ENCODE data around the gene C13orf46. TPM values are rescaled to one million over a fixed set of nuclear protein-coding genes. Genes with fewer than 3 reads are reported as not detected.

C13orf46 gene
- total RNA-seq, 1 donor from 2014 or later = 4.8 TPM

DNA sequence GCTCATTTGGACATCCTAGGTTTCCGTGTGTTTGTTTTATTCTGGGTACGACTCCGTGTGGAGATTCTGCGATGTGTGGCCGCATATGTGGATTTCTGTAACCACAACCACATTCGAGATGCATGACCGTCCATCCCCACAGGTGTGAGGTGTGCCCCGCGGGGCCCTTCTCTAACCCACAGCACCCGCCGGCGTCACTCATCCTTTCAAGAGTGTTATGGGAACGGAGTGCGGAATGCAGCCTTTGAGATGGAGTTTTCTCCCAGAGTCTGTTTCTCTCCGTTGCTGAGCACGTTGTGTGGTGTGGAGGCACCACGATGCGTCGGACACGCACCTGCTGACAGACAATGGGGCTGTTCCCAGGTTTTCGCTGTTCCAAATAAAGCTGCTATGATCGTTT, 40.0 kb downstream of the C13orf46 start:
- Histone ChIP-seq H3K9me3 (no peaks in the 10 kb centered on the region), H3K4me3 (no peak overlapping the region), H3K27me3 (no peaks in the 10 kb centered on the region), H3K4me1 (peaks cover 18 to 20% of the 10 kb centered on the region in 2 donors), H3K36me3 (no peaks in the 10 kb centered on the region), H3K27ac (no peak overlapping the region)
- intact Hi-C loops (cut with DNase I) = no loop called here
- no peak for DNase-seq (ENCODE audit: low spot score in 2 of 2)
- TF ChIP-seq CTCF (IDR thresholded peaks at IDR 0.05) = no peak

DNA sequence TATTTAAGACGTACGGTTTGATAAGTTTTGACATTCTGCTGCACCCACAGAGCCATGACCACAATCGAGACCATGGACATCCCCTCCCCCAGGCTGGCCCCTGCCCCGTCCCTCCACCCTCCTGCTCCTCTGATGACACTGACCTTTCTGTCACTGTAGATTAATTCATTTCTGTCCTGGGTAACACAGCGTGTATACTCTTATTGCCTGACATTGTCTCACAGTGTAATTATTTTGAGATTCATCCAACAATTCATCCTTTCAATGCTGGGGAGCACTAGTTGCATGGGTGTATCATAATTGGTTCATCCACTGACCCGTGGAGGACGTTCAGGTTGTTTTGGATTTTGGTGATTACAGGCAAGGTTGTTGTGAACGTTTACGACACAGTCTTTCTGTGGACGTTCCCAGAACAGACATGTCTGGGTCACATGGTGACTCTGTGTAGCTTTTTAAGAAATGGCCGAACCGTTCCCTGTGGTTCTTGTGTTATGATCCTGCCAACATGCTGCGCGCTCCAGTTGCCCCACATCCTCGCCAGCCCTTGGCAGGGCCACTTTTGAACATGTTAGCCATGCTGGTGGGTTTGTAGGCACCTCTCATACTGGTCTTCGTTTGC, 41.9 kb downstream of the C13orf46 start:
- Histone ChIP-seq H3K4me3 (no peak overlapping the region), H3K36me3 (no peaks in the 10 kb centered on the region), H3K4me1 (peaks cover 23 to 34% of the 10 kb centered on the region in 2 donors), H3K27me3 (no peaks in the 10 kb centered on the region), H3K9me3 (no peaks in the 10 kb centered on the region), H3K27ac (no peak overlapping the region)
- DNase-seq (ENCODE audit: low spot score in 2 of 2) = no peak
- no peak for TF ChIP-seq CTCF (IDR thresholded peaks at IDR 0.05)
- intact Hi-C loops (cut with DNase I) = no loop called here

DNA sequence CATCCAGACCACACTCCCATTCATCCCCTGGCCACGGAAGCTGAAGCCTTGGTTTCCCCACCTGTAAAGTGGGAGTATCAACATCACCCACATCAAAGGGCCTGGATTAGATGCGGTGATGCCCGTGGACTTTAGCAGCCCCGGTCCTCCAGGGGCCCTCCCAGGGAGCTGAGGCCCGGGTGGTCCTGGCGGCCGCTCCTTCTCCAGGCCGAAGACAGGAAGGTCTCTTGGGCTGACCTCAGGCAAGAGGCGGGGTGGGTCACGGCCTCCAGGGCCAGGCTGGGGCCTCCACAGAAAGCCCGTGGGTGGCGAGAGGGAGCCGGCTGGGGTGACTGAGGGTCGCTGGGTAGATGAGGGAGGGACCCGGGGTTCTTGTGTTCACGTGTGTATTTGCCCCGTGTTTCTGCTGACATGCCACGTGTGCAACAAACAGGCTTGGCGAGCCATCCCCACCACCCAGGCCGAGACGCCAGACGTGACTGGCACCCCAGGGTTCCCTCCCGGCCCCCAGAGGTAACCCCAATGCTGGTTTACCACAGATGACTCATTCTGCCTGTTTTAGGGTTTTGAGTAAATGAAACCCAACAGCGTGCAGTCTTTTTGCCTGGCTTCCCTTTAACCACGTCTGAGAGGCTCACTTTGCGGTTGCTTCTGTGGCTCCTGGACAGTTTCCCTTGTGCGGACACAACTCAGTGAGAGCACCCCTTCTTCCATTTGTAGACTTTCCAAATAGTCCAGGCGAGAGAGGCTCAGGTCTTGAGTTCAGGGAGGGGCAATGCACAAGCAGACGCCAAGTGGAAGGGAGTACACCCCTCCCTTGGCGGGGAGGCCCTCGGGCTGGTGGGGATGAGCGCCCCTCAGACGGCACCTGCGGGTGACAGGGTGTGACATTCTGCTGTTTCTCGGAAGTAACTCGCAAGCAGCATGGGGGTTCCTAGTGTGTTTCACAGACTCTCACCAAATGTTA, 42.9 kb downstream of the C13orf46 start:
- H3K9me3 ChIP-seq = no peaks in the 10 kb centered on the region
- H3K27me3 ChIP-seq = no peaks in the 10 kb centered on the region
- H3K36me3 ChIP-seq = no peaks in the 10 kb centered on the region
- DNase-seq (ENCODE audit: low spot score in 2 of 2) = peak in 1 of 2 donors; percentile 60
- no peak for TF ChIP-seq CTCF (IDR thresholded peaks at IDR 0.05)
- no peak overlapping the region for H3K27ac ChIP-seq
- intact Hi-C loops (cut with DNase I) = no loop called here
- peaks cover 23 to 34% of the 10 kb centered on the region in 2 donors for H3K4me1 ChIP-seq
- no peak overlapping the region for H3K4me3 ChIP-seq

DNA sequence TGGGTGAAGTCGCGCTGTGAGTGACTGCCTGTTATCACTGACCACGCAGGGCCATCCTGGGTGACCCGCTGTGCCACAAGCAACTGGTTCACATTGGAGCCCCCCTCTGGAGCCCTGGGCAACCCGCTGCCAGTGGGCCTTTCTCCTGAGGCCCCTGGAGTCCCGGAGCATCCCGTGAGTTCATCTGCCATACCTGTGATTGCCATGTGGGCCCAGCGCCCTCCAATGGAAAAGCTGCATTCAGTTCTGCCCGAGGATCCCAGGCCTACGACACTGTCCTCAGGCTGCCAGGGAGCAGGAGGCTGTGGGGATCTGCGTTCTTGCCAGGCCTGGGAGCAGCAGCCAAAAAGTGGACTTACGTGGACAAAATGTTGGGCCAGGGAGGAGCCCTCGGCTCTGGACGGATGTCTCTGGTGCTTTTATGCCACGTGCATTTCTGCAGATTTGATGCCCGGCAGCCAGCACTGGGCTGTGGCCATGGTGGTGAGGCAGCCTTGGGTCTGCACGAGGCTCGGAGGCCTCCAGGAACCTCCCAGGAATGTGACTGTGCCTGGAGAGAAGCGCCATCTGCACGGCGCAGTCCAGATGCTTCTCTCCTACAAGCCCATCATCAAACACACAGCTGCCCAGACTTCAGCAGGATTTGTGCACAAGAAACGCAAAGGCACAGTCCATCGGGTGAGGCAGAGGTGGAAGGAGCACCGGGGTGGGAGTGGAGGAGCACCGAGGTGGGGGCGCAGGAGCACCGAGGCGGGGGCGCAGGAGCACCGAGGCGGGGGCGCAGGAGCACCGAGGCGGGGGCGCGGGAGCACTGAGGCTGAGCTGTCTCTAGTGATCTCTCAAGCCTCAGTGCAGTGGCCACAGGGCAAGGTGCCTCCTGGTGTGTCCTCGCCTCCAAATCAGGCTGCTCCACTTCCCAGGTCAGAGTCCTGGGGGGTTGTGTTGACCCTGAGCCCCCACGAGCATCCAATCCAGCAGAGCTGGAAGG, 44.0 kb downstream of the C13orf46 start:
- peak overlapping the region; percentile 73 to 78 for H3K27ac ChIP-seq
- intact Hi-C loops (cut with DNase I) = no loop called here

More for the DNA sequence above, 44.0 kb downstream of the C13orf46 start:
- Histone ChIP-seq H3K27me3 (no peaks in the 10 kb centered on the region), H3K9me3 (no peaks in the 10 kb centered on the region), H3K4me3 (no peak overlapping the region), H3K36me3 (no peaks in the 10 kb centered on the region), H3K4me1 (peaks cover 15 to 28% of the 10 kb centered on the region in 2 donors)
- DNase-seq (ENCODE audit: low spot score in 2 of 2) = peak in 1 of 2 donors; percentile 65
- TF ChIP-seq CTCF (IDR thresholded peaks at IDR 0.05) = no peak
